ENCODE measurements around the gene LYST.

- TF ChIP-seq CTCF (IDR thresholded peaks at IDR 0.05; ENCODE audit: insufficient read depth, low read length, poor library complexity, severe bottlenecking), result no peak
- TF ChIP-seq EZH2phosphoT487 (conservative IDR thresholded peaks at IDR 0.05; ENCODE audit: low read length), result no peak
These were observed 136.7 kb downstream of the LYST start for GRCh38 chr1:235730007-235730406.
